Neuronal stem cell (in vitro differentiated cells): Measurements from ENCODE around the gene LRIG1.

Source experiments
- DNase-seq: peaks from one replicate; pipeline ENCODE4 v3.0.0-alpha.2; 2013; ENCODE audit warnings: low spot score
- H2AFZ ChIP-seq: one replicate; pipeline ENCODE4 v1.6.1; 2013; ENCODE audit warnings: mild to moderate bottlenecking, low read length, inconsistent platforms
- H2AK5ac ChIP-seq: 2 replicates; pipeline ENCODE4 v1.6.1; 2013; ENCODE audit warnings: low read depth, mild to moderate bottlenecking, inconsistent platforms, low read length, moderate library complexity, mixed read lengths
- H2BK120ac ChIP-seq: 2 replicates; pipeline ENCODE4 v1.6.1; 2013; ENCODE audit warnings: low read depth, mild to moderate bottlenecking, inconsistent platforms, low read length, moderate library complexity, mixed read lengths
- H2BK12ac ChIP-seq: one replicate; pipeline ENCODE4 v1.6.1; 2013; ENCODE audit warnings: low read length, inconsistent platforms
- H2BK15ac ChIP-seq: 2 replicates; pipeline ENCODE4 v1.6.1; 2013; ENCODE audit warnings: mild to moderate bottlenecking, low read length, inconsistent platforms, mixed read lengths
- H2BK5ac ChIP-seq: one replicate; pipeline ENCODE4 v1.6.1; 2013; ENCODE audit warnings: inconsistent platforms, mild to moderate bottlenecking, low read length, moderate library complexity
- H3K14ac ChIP-seq: one replicate; pipeline ENCODE4 v1.6.1; 2013; ENCODE audit warnings: low read length, inconsistent platforms
- H3K18ac ChIP-seq: 2 replicates; pipeline ENCODE4 v1.6.1; 2013; ENCODE audit warnings: low read length, inconsistent platforms
- H3K23ac ChIP-seq: 2 replicates; pipeline ENCODE4 v1.6.1; 2013; ENCODE audit warnings: low read depth, mild to moderate bottlenecking, mixed read lengths, low read length, inconsistent platforms; ENCODE audit not compliant: poor library complexity
- H3K27ac ChIP-seq: replicated peaks from 3 replicates; pipeline ENCODE4 v1.5.1; 2013; ENCODE audit warnings: low read length, inconsistent platforms
- H3K27me3 ChIP-seq, 3 experiments: 2 replicates each; pipeline ENCODE4 v1.6.1; 2013; ENCODE audit warnings: low read length in 3 of 3, mild to moderate bottlenecking in 2 of 3, inconsistent platforms in 1 of 3, low read depth in 1 of 3, mixed read lengths in 1 of 3, moderate library complexity in 1 of 3; ENCODE audit not compliant: control insufficient read depth in 3 of 3, insufficient read depth in 3 of 3
- H3K36me3 ChIP-seq, 2 donors: replicated peaks in 1 of 2; 2 replicates each; pipeline ENCODE4 v1.6.1; 2013; ENCODE audit warnings: low read length in 2 of 2; ENCODE audit not compliant: control insufficient read depth in 2 of 2, insufficient read depth in 2 of 2
- H3K4ac ChIP-seq: 2 replicates; pipeline ENCODE4 v1.6.1; 2013; ENCODE audit warnings: inconsistent platforms, mild to moderate bottlenecking, low read length, moderate library complexity
- H3K4me1 ChIP-seq, 2 donors: 1 replicate in 1 of 2; 2 replicates in 1 of 2; pipeline ENCODE4 v1.6.1; 2013; ENCODE audit warnings: low read length in 2 of 2, low read depth in 1 of 2; ENCODE audit not compliant: control insufficient read depth in 2 of 2, insufficient read depth in 1 of 2
- H3K4me2 ChIP-seq: one replicate; pipeline ENCODE4 v1.6.1; 2013; ENCODE audit warnings: mild to moderate bottlenecking, low read length, inconsistent platforms; ENCODE audit not compliant: insufficient read depth, poor library complexity, severe bottlenecking
- H3K4me3 ChIP-seq, 2 donors: 2 replicates each; pipeline ENCODE4 v1.5.1; 2013; ENCODE audit warnings: low read length in 2 of 2, mild to moderate bottlenecking in 2 of 2, inconsistent platforms in 1 of 2, moderate library complexity in 1 of 2
- H3K79me1 ChIP-seq: one replicate; pipeline ENCODE4 v1.6.1; 2013; ENCODE audit warnings: low read depth, mild to moderate bottlenecking, inconsistent platforms, low read length, moderate library complexity
- H3K9ac ChIP-seq: one replicate; pipeline ENCODE4 v1.6.1; 2013; ENCODE audit warnings: mild to moderate bottlenecking, low read depth, low read length, inconsistent platforms; ENCODE audit not compliant: poor library complexity
- H3K9me3 ChIP-seq, 2 donors: replicated peaks in 1 of 2; 2 replicates each; pipeline versions ENCODE3 to v1.6.1; 2013; ENCODE audit warnings: low read length in 2 of 2, mild to moderate bottlenecking in 2 of 2, inconsistent platforms in 1 of 2, low read depth in 1 of 2, mixed read lengths in 1 of 2, moderate library complexity in 1 of 2; ENCODE audit not compliant: control insufficient read depth in 2 of 2, insufficient read depth in 1 of 2
- H4K8ac ChIP-seq: one replicate; pipeline ENCODE4 v1.6.1; 2013; ENCODE audit warnings: low read depth, mild to moderate bottlenecking, inconsistent platforms, low read length, moderate library complexity
- H4K91ac ChIP-seq: one replicate; pipeline ENCODE4 v1.6.1; 2013; ENCODE audit warnings: low read length, low read depth, mild to moderate bottlenecking, inconsistent platforms; ENCODE audit not compliant: poor library complexity
- WGBS, 2 donors: extraction: QIAGEN DNeasy Blood & Tissue Kit; methylation state at CpG; one replicate each; pipeline ENCODE4 v1.1.7; 2013; ENCODE audit warnings: missing lambda C conversion rate in 2 of 2, mixed read lengths in 1 of 2; ENCODE audit not compliant: insufficient read length in 2 of 2, insufficient replicate concordance in 1 of 2; ENCODE audit errors: extremely low coverage in 2 of 2; 5-methylcytosine and 5-hydroxymethylcytosine counted together

LRIG1 gene

DNA sequence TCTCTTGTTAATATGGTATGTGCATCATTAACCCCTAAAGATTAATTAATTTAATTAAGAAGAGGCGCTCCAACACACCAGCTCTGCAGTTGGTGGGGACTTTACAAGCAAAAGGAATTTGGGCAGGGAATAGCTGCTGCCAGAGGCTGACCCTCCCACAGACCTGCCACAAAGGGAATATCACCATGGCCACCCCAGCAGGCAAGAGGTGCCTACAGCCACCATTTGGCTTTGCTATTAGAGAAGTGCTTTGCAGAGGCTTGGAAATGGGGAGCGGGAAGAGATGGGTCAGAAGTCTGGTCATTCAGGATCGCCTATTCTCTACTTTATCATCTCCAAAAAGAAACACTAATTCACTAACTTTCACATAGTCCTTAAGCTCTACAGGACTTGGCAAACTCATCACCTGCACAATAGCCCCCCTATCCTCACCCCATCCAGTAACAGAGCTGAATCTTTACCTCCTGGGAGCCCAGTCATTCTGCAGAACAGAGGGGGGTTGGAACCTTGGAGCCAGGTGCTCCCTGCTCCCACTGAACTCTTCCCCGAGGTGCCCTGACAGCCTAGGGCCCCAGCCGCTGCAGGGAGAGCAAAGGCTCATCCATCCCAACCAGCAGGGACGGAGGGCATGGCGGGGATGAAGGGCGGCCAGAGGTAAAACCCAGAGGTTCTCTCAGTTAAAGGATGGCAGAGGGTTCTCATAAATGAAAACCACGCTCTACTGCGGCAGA lies 29.7 kb downstream of the LRIG1 start:
- Histone ChIP-seq H2BK120ac (no peak overlapping the region), H3K79me1 (no peaks in the 10 kb centered on the region), H3K23ac (no peak overlapping the region), H3K27me3 (no peaks in the 10 kb centered on the region), H3K9me3 (peaks cover 2 to 11% of the 10 kb centered on the region in 2 donors), H3K4me2 (no peak overlapping the region), H3K14ac (no peak overlapping the region), H2BK12ac (no peak overlapping the region), H2AK5ac (no peak overlapping the region), H3K4me1 (peaks cover 6 to 47% of the 10 kb centered on the region in 2 donors), H3K4ac (no peak overlapping the region), H4K8ac (no peak overlapping the region), H3K27ac (peak overlapping the region; percentile 33), H3K4me3 (no peak overlapping the region), H4K91ac (no peak overlapping the region), H2BK5ac (no peak overlapping the region), H2BK15ac (no peak overlapping the region), H3K36me3 (peaks cover 4 to 45% of the 10 kb centered on the region in 2 donors), H2AFZ (no peak overlapping the region), H3K9ac (no peak overlapping the region), H3K18ac (no peak overlapping the region)
- no peak for DNase-seq
- no CpG with 5 or more reads among the region's 10 CpGs for WGBS, 2 donors

DNA sequence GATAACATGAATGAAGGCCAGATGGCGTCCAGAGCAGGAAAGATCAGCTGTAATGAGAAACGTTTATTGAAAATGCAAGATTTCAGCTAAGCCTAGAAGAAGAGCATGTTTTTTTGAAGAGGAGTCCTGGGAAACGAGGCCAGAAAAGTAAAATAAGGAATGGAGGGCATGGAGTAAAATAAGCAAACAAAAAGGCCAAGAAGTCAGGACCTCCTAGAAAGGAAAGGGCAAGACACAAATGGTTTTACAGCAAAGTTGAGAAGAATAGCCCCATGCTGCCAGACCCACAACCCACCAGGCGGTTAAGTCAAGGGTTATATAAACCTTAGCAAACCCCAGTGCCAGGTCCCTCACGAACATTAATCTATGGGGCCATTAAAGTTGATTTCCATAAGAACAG lies 30.5 kb downstream of the LRIG1 start:
- Histone ChIP-seq H3K9me3 (peaks cover 2 to 11% of the 10 kb centered on the region in 2 donors), H2AK5ac (no peak overlapping the region), H2BK15ac (no peak overlapping the region), H2AFZ (no peak overlapping the region), H2BK12ac (no peak overlapping the region), H3K4ac (no peak overlapping the region), H3K14ac (no peak overlapping the region), H4K91ac (no peak overlapping the region), H2BK120ac (no peak overlapping the region), H4K8ac (no peak overlapping the region), H3K36me3 (peaks cover 4 to 47% of the 10 kb centered on the region in 2 donors), H3K9ac (no peak overlapping the region), H3K4me3 (no peak overlapping the region), H3K18ac (no peak overlapping the region), H3K4me2 (no peak overlapping the region), H3K27ac (no peak overlapping the region), H3K27me3 (no peaks in the 10 kb centered on the region), H2BK5ac (no peak overlapping the region), H3K79me1 (no peaks in the 10 kb centered on the region), H3K4me1 (peaks cover 6 to 40% of the 10 kb centered on the region in 2 donors), H3K23ac (no peak overlapping the region)
- no CpG with 5 or more reads among the region's 5 CpGs for WGBS, 2 donors
- no peak for DNase-seq

- H2BK12ac ChIP-seq = no peak overlapping the region
- H3K9me3 ChIP-seq = peaks cover 2 to 11% of the 10 kb centered on the region in 2 donors
- no peak for DNase-seq
- H3K4ac ChIP-seq = no peak overlapping the region
- H3K79me1 ChIP-seq = no peaks in the 10 kb centered on the region
- H3K27ac ChIP-seq = no peak overlapping the region
- H3K9ac ChIP-seq = no peak overlapping the region
- H3K14ac ChIP-seq = no peak overlapping the region
- H4K8ac ChIP-seq = no peak overlapping the region
- no peak overlapping the region for H2BK15ac ChIP-seq
- no peak overlapping the region for H4K91ac ChIP-seq
- no CpG with 5 or more reads among the region's 4 CpGs for WGBS, 2 donors
- peaks cover 6 to 38% of the 10 kb centered on the region in 2 donors for H3K4me1 ChIP-seq
- H2BK5ac ChIP-seq = no peak overlapping the region
- H3K23ac ChIP-seq = no peak overlapping the region
- H3K27me3 ChIP-seq = no peaks in the 10 kb centered on the region
- H3K18ac ChIP-seq = no peak overlapping the region
- H3K4me2 ChIP-seq = no peak overlapping the region
- H3K4me3 ChIP-seq = no peak overlapping the region
- no peak overlapping the region for H2AK5ac ChIP-seq
- H2BK120ac ChIP-seq = no peak overlapping the region
- peaks cover 4 to 41% of the 10 kb centered on the region in 2 donors for H3K36me3 ChIP-seq
- H2AFZ ChIP-seq = no peak overlapping the region
Observed at GRCh38 chr3:66469220-66469640, 31.6 kb downstream of the LRIG1 start.

GRCh38 chr3:66467996-66468735 lies 32.7 kb downstream of the LRIG1 start:
- H3K9me3 ChIP-seq = peaks cover 2 to 11% of the 10 kb centered on the region in 2 donors
- DNase-seq = no peak
- H3K4ac ChIP-seq = no peak overlapping the region
- H3K4me3 ChIP-seq = no peak overlapping the region
- no peak overlapping the region for H3K27ac ChIP-seq
- no peak overlapping the region for H3K4me2 ChIP-seq
- H3K36me3 ChIP-seq = peaks cover 4 to 41% of the 10 kb centered on the region in 2 donors
- H2AK5ac ChIP-seq = no peak overlapping the region
- H3K4me1 ChIP-seq = peaks cover 2 to 39% of the 10 kb centered on the region in 2 donors
- H3K14ac ChIP-seq = no peak overlapping the region
- no CpG with 5 or more reads among the region's 10 CpGs for WGBS, 2 donors
- H3K79me1 ChIP-seq = no peaks in the 10 kb centered on the region
- no peak overlapping the region for H2BK5ac ChIP-seq
- no peak overlapping the region for H2AFZ ChIP-seq
- no peak overlapping the region for H2BK12ac ChIP-seq
- no peak overlapping the region for H3K9ac ChIP-seq
- no peak overlapping the region for H4K91ac ChIP-seq
- no peak overlapping the region for H2BK15ac ChIP-seq
- no peaks in the 10 kb centered on the region for H3K27me3 ChIP-seq
- H4K8ac ChIP-seq = no peak overlapping the region
- H3K18ac ChIP-seq = no peak overlapping the region
- no peak overlapping the region for H3K23ac ChIP-seq
- no peak overlapping the region for H2BK120ac ChIP-seq
